Calu3 (cell line): ENCODE data around the gene MFSD8. TPM values are rescaled to one million over a fixed set of nuclear protein-coding genes. Genes with fewer than 3 reads are reported as not detected.
A peak's percentile ranks its signal among the peaks of the same experiment; 100 is the strongest.
"Not testable (repeated sequence)": the region's sequence is repeated elsewhere in the genome, so short reads cannot be mapped to it uniquely, and the experiment has no call there.

Source experiments
- BruUV-seq: library from RNA; stranded (reverse); fragments of 400-500 nt; replicated peaks from 2 replicates; lab custom pipeline; 2021; lab: Mats Ljungman, UMichigan
- CTCF ChIA-PET: fragments of 300-600 bp; sonication (Branson Sonifier 250); formaldehyde crosslinking; loops from one replicate; lab custom pipeline; 2022; ENCODE audit warnings: antibody characterized with exemption; lab: Charles Lee
- DNase-seq: peaks from one replicate; pipeline ENCODE4 v3.0.0; 2022
- H3K27ac Mint-ChIP-seq: one replicate; pipeline ENCODE4 v1.8.0; 2022; ENCODE audit warnings: mixed read lengths; ENCODE audit not compliant: unreplicated experiment
- H3K27me3 Mint-ChIP-seq: one replicate; pipeline ENCODE4 v1.8.0; 2022; ENCODE audit warnings: mixed read lengths; ENCODE audit not compliant: unreplicated experiment
- H3K36me3 Mint-ChIP-seq: one replicate; pipeline ENCODE4 v1.8.0; 2022; ENCODE audit warnings: mild to moderate bottlenecking, moderate library complexity, mixed read lengths; ENCODE audit not compliant: insufficient read depth, unreplicated experiment
- H3K4me1 Mint-ChIP-seq: one replicate; pipeline ENCODE4 v1.8.0; 2022; ENCODE audit warnings: mild to moderate bottlenecking, low read depth, mixed read lengths; ENCODE audit not compliant: unreplicated experiment
- H3K4me3 Mint-ChIP-seq: one replicate; pipeline ENCODE4 v1.8.0; 2022; ENCODE audit warnings: mild to moderate bottlenecking, low read depth, moderate library complexity, mixed read lengths; ENCODE audit not compliant: unreplicated experiment
- H3K9me3 Mint-ChIP-seq: one replicate; pipeline ENCODE4 v1.8.0; 2022; ENCODE audit warnings: low read depth, mixed read lengths; ENCODE audit not compliant: unreplicated experiment
- CTCF ChIP-seq: fragments of 200-600 bp; IDR thresholded peaks from one replicate; pipeline ENCODE4 v1.8.0; 2022; ENCODE audit warnings: antibody characterized with exemption; ENCODE audit not compliant: unreplicated experiment
- intact Hi-C: fragments of 100-400 bp; cut with micrococcal nuclease; formaldehyde crosslinking; loops from one replicate; pipeline ENCODE4 v1.10.0; 2022; ENCODE audit not compliant: unreplicated experiment
- total RNA-seq: library from RNA; stranded (reverse); gene quantifications from 2 replicates; pipeline ENCODE4 v1.2.3, GENCODE V29; 2022

MFSD8 gene
- total RNA-seq, 1 experiment from 2014 or later = 25.4 TPM

- H3K4me3 Mint-ChIP-seq = no peak overlapping the region
- CTCF ChIA-PET = no interaction called here
These were observed 2.3 kb upstream of the MFSD8 start for GRCh38 chr4:127967141-127967775.

DNA sequence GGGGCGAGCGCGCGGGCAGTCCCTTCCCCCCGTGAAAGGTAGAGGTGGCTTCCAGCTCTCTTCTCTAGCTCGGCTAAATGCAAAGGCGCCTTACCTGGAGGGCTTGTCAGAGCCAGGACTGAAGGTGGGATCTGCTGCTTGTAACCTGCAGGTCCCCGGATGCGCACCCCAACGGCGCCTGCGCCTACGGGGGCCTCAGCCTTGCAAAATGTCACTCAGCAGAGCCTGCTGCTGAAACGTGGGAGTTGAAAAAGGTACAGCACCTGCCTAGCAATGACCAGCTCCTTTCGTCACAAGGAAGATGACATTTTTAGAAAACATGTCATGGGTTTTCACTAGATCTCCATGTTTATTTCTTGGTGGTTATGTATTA lies 816 bp upstream of the MFSD8 start:
- Mint-ChIP-seq H3K36me3 (peaks cover 31% of the 10 kb centered on the region), H3K9me3 (no peaks in the 10 kb centered on the region), H3K4me1 (no peaks in the 10 kb centered on the region), H3K27ac (peak overlapping the region; percentile 95), H3K4me3 (peak overlapping the region; percentile 95), H3K27me3 (no peaks in the 10 kb centered on the region)
- CTCF ChIA-PET = interaction anchor here (1.0 to 1.1 kb wide), 2 partner anchors 95 to 331 kb away, joined by 3 read pairs; partner anchors contain the start of gene LARP1B
- TSS peak; percentile 42 for BruUV-seq
- peak; percentile 42 for DNase-seq
- intact Hi-C loops = loop anchor here (10.0 kb wide), 1 partner anchor 99 kb away; the partner anchor contains the start of gene LARP1B
- TF ChIP-seq CTCF = no peak

More at GRCh38 chr4:127967141-127967775, 2.3 kb upstream of the MFSD8 start:
- H3K9me3 Mint-ChIP-seq = no peaks in the 10 kb centered on the region
- no peak for DNase-seq
- TF ChIP-seq CTCF = no peak
- no peaks in the 10 kb centered on the region for H3K4me1 Mint-ChIP-seq
- intact Hi-C loops = loop anchor here (10.0 kb wide), 1 partner anchor 98 kb away; the partner anchor contains the start of gene LARP1B
- peaks cover 31% of the 10 kb centered on the region for H3K36me3 Mint-ChIP-seq
- no TSS peak for BruUV-seq
- no peak overlapping the region for H3K27ac Mint-ChIP-seq
- no peaks in the 10 kb centered on the region for H3K27me3 Mint-ChIP-seq

DNA sequence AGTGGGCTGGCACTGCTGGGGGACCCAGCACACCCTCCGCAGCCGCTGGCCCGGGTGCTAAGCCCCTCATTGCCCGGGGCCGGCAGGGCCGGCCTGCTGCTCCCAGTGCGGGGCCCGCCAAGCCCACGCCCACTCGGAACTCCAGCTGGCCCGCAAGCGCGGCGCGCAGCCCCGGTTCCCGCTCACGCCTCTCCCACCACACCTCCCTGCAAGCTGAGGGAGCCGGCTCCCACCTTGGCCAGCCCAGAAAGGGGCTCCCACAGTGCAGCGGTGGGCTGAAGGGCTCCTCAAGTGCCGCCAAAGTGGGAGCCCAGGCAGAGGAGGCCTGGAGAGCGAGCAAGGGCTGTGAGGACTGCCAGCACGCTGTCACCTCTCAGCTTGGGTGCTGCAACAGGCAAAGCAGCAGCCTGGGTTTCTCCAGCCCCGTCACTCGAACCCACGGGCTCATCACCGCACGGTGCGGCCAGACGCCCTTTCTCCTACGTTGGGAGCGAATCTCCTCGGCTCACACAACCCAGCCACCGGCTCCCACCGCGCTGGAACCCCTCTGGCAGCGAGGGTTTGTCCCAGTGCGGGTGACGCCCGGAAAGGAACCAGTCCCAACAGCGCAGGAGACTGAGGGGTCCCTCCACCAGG lies 429 bp downstream of the MFSD8 start:
- H3K4me1 Mint-ChIP-seq, DNase-seq, H3K9me3 Mint-ChIP-seq, H3K27me3 Mint-ChIP-seq: not testable (repeated sequence)
- Mint-ChIP-seq H3K4me3 (peak overlapping the region; percentile 95), H3K27ac (peak overlapping the region; percentile 95), H3K36me3 (peaks cover 31% of the 10 kb centered on the region)
- BruUV-seq = TSS peak; percentile 16
- CTCF ChIA-PET = interaction anchor here (0.5 kb wide), 1 partner anchor 13 kb away, joined by 3 read pairs; no protein-coding TSS in a partner anchor
- intact Hi-C loops = loop anchor here (10.0 kb wide), 1 partner anchor 100 kb away; the partner anchor contains the start of gene LARP1B

- peaks cover 31% of the 10 kb centered on the region for H3K36me3 Mint-ChIP-seq
- H3K27ac Mint-ChIP-seq, H3K27me3 Mint-ChIP-seq, BruUV-seq, H3K4me1 Mint-ChIP-seq, CTCF ChIA-PET, H3K9me3 Mint-ChIP-seq: not testable (repeated sequence)
- intact Hi-C loops = loop anchor here (10.0 kb wide), 1 partner anchor 101 kb away; the partner anchor contains the start of gene LARP1B
- H3K4me3 Mint-ChIP-seq = peak overlapping the region; percentile 95
- DNase-seq = peak; percentile 3
These were observed 1.2 kb downstream of the MFSD8 start for GRCh38 chr4:127963633-127964398.

DNA sequence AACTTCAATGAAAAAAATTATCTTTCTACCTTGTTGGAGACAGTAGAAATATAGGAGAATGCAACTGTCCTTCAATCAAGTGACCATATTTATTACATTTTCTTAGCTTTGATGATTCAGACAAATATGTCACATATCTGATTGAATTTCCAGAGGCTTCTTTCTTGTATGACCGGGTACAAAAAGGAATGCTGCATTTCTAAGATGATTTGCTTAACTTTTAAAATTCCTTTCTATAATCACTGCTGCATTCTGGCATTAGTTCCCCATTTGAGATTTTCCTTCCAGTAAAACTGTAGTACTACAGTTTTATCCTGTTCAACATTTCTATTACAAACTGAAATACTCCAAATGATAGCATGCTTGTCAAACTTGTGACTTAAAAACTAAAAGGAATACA lies 5.2 kb downstream of the MFSD8 start:
- BruUV-seq = no TSS peak
- TF ChIP-seq CTCF = no peak
- H3K4me1 Mint-ChIP-seq = no peaks in the 10 kb centered on the region
- H3K27ac Mint-ChIP-seq = no peak overlapping the region
- no peak for DNase-seq
- no peaks in the 10 kb centered on the region for H3K9me3 Mint-ChIP-seq
- H3K27me3 Mint-ChIP-seq = no peaks in the 10 kb centered on the region
- no peak overlapping the region for H3K4me3 Mint-ChIP-seq
- peaks cover 25% of the 10 kb centered on the region for H3K36me3 Mint-ChIP-seq
- intact Hi-C loops = loop anchor here (10.0 kb wide), 1 partner anchor 105 kb away; the partner anchor contains the start of gene LARP1B
- CTCF ChIA-PET = no interaction called here
